ENCODE measurements around the gene C12orf42.
A peak's percentile ranks its signal among the peaks of the same experiment; 100 is the strongest.

Gene C12orf42

GRCh38 chr12:103331643-103332042 is 164.1 kb downstream of the C12orf42 start:
- DNase-seq = no peak

- DNase-seq = no peak
These were observed 165.1 kb downstream of the C12orf42 start for GRCh38 chr12:103330672-103331071.

- no peak for DNase-seq
These were observed 168.1 kb downstream of the C12orf42 start for GRCh38 chr12:103327676-103328075.

GRCh38 chr12:103326190-103326589 is 169.6 kb downstream of the C12orf42 start:
- no peak for DNase-seq

GRCh38 chr12:103318566-103318965 is 177.2 kb downstream of the C12orf42 start:
- DNase-seq = no peak

GRCh38 chr12:103317220-103317619 is 178.5 kb downstream of the C12orf42 start:
- DNase-seq = no peak

- no peak for DNase-seq
These were observed 181.0 kb downstream of the C12orf42 start for GRCh38 chr12:103314786-103315185.

GRCh38 chr12:103313894-103314293 is 181.9 kb downstream of the C12orf42 start:
- DNase-seq = no peak

- no peak for DNase-seq
These were observed 182.9 kb downstream of the C12orf42 start for GRCh38 chr12:103312742-103313354.

GRCh38 chr12:103310546-103311270 is 185.1 kb downstream of the C12orf42 start:
- DNase-seq = no peak

- no peak for DNase-seq
These were observed 187.4 kb downstream of the C12orf42 start for GRCh38 chr12:103308396-103308795.

GRCh38 chr12:103303484-103303883 is 192.3 kb downstream of the C12orf42 start:
- DNase-seq = no peak

GRCh38 chr12:103301642-103302591 is 193.9 kb downstream of the C12orf42 start:
- no peak for DNase-seq

GRCh38 chr12:103288016-103288415 is 207.8 kb downstream of the C12orf42 start:
- DNase-seq = no peak

GRCh38 chr12:103282124-103282523 is 213.6 kb downstream of the C12orf42 start:
- no peak for DNase-seq

- no peak for DNase-seq
These were observed 216.3 kb downstream of the C12orf42 start for GRCh38 chr12:103279444-103279843.

- DNase-seq = no peak
These were observed 217.4 kb downstream of the C12orf42 start for GRCh38 chr12:103278329-103278728.

- no peak for DNase-seq
These were observed 222.1 kb downstream of the C12orf42 start for GRCh38 chr12:103273645-103274044.

- no peak for DNase-seq
These were observed 222.8 kb downstream of the C12orf42 start for GRCh38 chr12:103272949-103273348.

GRCh38 chr12:103269946-103270345 is 225.8 kb downstream of the C12orf42 start:
- peak; percentile 1 for DNase-seq

- DNase-seq = no peak
These were observed 226.8 kb downstream of the C12orf42 start for GRCh38 chr12:103268831-103269514.

- no peak for DNase-seq
These were observed 238.0 kb downstream of the C12orf42 start for GRCh38 chr12:103257763-103258162.

Measured in fibroblast of skin of scalp (primary cell).